Esophagus muscularis mucosa (tissue), 4 donors: ENCODE measurements around the gene SNURF. TPM values are rescaled to one million over a fixed set of nuclear protein-coding genes. Genes with fewer than 3 reads are reported as not detected.

Source experiments
- DNase-seq: peaks from one replicate; pipeline ENCODE4 v3.0.0-alpha.2; 2017; ENCODE audit errors: extremely low spot score
- H3K27ac ChIP-seq, 4 donors: fragments of 200-600 bp; sonication (generic); replicated peaks in 1 of 4; 1 replicate in 3 of 4; 2 replicates in 1 of 4; pipeline ENCODE4 v1.5.1; 2016 to 2019; ENCODE audit warnings: mild to moderate bottlenecking in 1 of 4
- H3K27me3 ChIP-seq, 4 donors: fragments of 200-600 bp; sonication (generic); one replicate each; pipeline versions ENCODE4 v1.5.1 to v1.6.0; 2016 to 2019
- H3K36me3 ChIP-seq, 4 donors: fragments of 200-600 bp; sonication (generic); one replicate each; pipeline ENCODE4 v1.5.1; 2016 to 2019
- H3K4me1 ChIP-seq, 4 donors: fragments of 200-600 bp; sonication (generic); one replicate each; pipeline ENCODE4 v1.5.1; 2016 to 2019
- H3K4me3 ChIP-seq, 4 donors: fragments of 200-600 bp; sonication (generic); 1 replicate in 2 of 4; 2 replicates in 2 of 4; pipeline ENCODE4 v1.5.1; 2016 to 2019; ENCODE audit warnings: mild to moderate bottlenecking in 4 of 4, moderate library complexity in 1 of 4
- H3K9me3 ChIP-seq, 4 donors: fragments of 200-600 bp; sonication (generic); 1 replicate in 3 of 4; 2 replicates in 1 of 4; pipeline ENCODE4 v1.5.1; 2016 to 2019
- EP300 ChIP-seq: sonication (generic); formaldehyde crosslinking; IDR thresholded peaks from one replicate; pipeline ENCODE4 v1.6.1; 2017; ENCODE audit warnings: antibody characterized with exemption
- POLR2A ChIP-seq: fragments of 450-650 bp; IDR thresholded peaks from one replicate; pipeline ENCODE4 v1.6.1; 2017; ENCODE audit warnings: antibody characterized with exemption, moderate library complexity, mild to moderate bottlenecking, low read depth
- POLR2AphosphoS5 ChIP-seq, 2 donors: sonication (generic); formaldehyde crosslinking; IDR thresholded peaks; one replicate each; pipeline ENCODE4 v1.6.1; 2017; ENCODE audit warnings: antibody characterized with exemption in 2 of 2
- WGBS: methylation state at CpG from one replicate; pipeline ENCODE4 v1.1.5; 2018; 5-methylcytosine and 5-hydroxymethylcytosine counted together
- intact Hi-C: fragments of 100-400 bp; cut with DNase I; formaldehyde crosslinking; loops from one replicate; pipeline ENCODE4 v1.15.1; 2023
- total RNA-seq, 4 donors: library from RNA; depleted of rRNA; stranded (reverse); fragments of >200 nt; gene quantifications; one replicate each; pipeline versions ENCODE4 v1.1.0 to v1.2.1, GENCODE V29; 2016
- TF ChIP-seq, protein P1 (sequence below), 3 experiments: fragments of 200-600 bp in 2 of 3; fragments of 450-650 bp in 1 of 3; sonication (generic) in 2 of 3; IDR thresholded peaks; one replicate each; pipeline ENCODE4 v1.5.1; 2017 to 2019; ENCODE audit warnings: antibody characterized with exemption in 3 of 3, mild to moderate bottlenecking in 2 of 3, moderate library complexity in 1 of 3

SNURF gene
- total RNA-seq, 4 donors from 2014 or later = 1.9 to 8.3 (median 5.5) TPM

DNA sequence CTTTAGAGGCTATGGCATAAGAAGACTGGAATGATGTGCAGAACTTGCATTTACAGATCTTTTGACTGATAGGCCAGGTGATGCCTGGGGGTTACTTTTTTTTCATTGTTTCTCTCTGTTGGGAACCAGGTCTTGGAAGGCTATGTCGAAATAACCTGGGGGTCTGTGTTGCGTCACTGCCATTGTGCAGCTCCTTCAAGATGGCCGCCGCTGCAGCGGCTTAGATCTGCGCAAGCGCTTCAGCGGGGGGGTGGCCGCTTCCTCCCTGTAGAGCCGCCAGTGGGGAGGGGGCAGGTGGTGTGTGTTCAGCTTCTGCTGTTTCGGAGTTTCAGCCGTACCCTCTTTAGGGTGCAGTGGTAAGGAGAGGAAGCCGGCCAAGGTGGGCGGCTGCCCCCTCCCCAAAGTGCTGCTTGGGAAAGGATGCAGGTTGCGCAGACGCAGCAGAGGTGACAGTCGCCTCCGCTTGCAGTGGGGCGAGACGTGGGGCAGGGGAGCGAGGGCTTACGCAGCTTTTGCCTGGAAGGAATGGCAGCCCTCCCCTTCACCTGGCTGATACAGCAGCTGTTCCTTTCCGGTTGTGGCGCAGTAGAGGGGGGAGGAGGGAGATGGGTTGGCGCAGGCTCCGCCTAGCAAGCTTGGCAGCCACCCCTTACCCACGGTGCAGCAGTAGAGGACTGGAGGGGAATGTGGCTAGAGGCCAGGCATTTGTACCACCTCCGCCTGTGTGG, 1.5 kb downstream of the SNURF start:
- Histone ChIP-seq H3K4me1 (peaks cover 5 to 16% (median 10%) of the 10 kb centered on the region in 4 donors), H3K27me3 (no peaks in the 10 kb centered on the region), H3K27ac (peak overlapping the region; percentile 85 to 92 (median 90)), H3K36me3 (no peaks in the 10 kb centered on the region), H3K4me3 (peak overlapping the region; percentile 66 to 85 (median 71)), H3K9me3 (no peaks in the 10 kb centered on the region)
- TF ChIP-seq POLR2AphosphoS5 (IDR thresholded peaks at IDR 0.05) = peak; percentile 31 to 77
- no peak for TF ChIP-seq POLR2A
- WGBS = 42% methylated on average over 24 of the region's 28 CpGs
- intact Hi-C loops = no loop called here
- peak; percentile 92 for DNase-seq

DNA sequence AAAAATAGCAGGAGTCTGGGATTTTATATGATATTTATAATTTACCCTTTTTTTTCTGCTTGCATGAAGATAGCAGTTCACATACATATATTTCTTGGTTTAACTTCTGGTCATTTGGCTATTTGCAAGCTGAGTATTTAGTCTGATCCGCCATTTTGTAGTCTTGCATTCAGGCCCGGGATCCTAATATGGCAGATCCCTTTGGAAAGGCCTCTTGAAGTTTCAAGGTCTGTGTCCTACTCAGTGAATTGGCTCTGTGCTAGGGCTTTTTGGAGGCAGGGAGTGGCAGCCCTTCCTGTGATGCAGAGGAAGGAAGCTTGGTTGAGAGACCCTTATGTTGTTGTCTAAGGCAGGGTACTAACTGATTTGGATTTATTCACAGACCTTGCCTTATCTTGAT, 2.9 kb downstream of the SNURF start:
- Histone ChIP-seq H3K27me3 (no peaks in the 10 kb centered on the region), H3K27ac (peak overlapping the region in 1 of 4 donors; percentile 85), H3K9me3 (no peaks in the 10 kb centered on the region), H3K4me1 (peaks cover 5 to 16% (median 10%) of the 10 kb centered on the region in 4 donors), H3K4me3 (no peak overlapping the region), H3K36me3 (no peaks in the 10 kb centered on the region)
- intact Hi-C loops = no loop called here
- DNase-seq = no peak
- TF ChIP-seq POLR2A (no peak), EP300 (no peak), POLR2AphosphoS5 (IDR thresholded peaks at IDR 0.05) (no peak)
- TF ChIP-seq, protein P1, sequence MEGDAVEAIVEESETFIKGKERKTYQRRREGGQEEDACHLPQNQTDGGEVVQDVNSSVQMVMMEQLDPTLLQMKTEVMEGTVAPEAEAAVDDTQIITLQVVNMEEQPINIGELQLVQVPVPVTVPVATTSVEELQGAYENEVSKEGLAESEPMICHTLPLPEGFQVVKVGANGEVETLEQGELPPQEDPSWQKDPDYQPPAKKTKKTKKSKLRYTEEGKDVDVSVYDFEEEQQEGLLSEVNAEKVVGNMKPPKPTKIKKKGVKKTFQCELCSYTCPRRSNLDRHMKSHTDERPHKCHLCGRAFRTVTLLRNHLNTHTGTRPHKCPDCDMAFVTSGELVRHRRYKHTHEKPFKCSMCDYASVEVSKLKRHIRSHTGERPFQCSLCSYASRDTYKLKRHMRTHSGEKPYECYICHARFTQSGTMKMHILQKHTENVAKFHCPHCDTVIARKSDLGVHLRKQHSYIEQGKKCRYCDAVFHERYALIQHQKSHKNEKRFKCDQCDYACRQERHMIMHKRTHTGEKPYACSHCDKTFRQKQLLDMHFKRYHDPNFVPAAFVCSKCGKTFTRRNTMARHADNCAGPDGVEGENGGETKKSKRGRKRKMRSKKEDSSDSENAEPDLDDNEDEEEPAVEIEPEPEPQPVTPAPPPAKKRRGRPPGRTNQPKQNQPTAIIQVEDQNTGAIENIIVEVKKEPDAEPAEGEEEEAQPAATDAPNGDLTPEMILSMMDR (IDR thresholded peaks at IDR 0.05) = no peak
- WGBS = 86% methylated on average over 2 of the region's 2 CpGs

DNA sequence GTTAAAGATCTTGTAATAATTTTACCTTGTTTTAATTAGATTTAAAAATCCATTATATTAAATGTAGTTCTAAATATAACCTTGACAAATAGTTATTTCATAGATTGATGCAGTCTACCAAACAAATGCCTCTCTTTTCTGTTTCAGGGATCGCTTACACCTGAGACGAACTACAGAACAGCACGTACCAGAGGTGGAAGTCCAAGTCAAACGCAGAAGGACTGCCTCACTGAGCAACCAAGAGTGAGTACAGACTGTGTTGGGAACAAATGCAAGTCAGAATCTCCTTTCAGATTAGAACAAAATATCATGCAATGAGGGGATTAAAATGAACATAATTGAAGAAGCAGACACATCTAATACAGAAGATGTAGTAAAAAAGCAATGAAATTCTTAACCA, 7.2 kb downstream of the SNURF start:
- intact Hi-C loops = no loop called here
- DNase-seq = no peak
- Histone ChIP-seq H3K4me3 (no peak overlapping the region), H3K36me3 (peaks cover 0 to 41% (median 26%) of the 10 kb centered on the region in 4 donors), H3K27ac (no peak overlapping the region), H3K4me1 (peaks cover 0 to 12% (median 6%) of the 10 kb centered on the region in 4 donors), H3K9me3 (peaks cover 0 to 3% (median 0%) of the 10 kb centered on the region in 4 donors), H3K27me3 (no peaks in the 10 kb centered on the region)
- TF ChIP-seq, protein P1 (IDR thresholded peaks at IDR 0.05) = no peak
- TF ChIP-seq POLR2A = no peak
- no peak for TF ChIP-seq POLR2AphosphoS5 (IDR thresholded peaks at IDR 0.05)
- TF ChIP-seq EP300 = no peak
- 80% methylated on average over 4 of the region's 4 CpGs for WGBS

- Histone ChIP-seq H3K4me3 (no peak overlapping the region), H3K36me3 (peaks cover under 1 to 50% (median 33%) of the 10 kb centered on the region in 4 donors), H3K27ac (no peak overlapping the region), H3K27me3 (no peaks in the 10 kb centered on the region), H3K4me1 (peaks cover 0 to 3% (median under 1%) of the 10 kb centered on the region in 4 donors), H3K9me3 (peaks cover 0 to 7% (median 0%) of the 10 kb centered on the region in 4 donors)
- DNase-seq = no peak
- intact Hi-C loops = no loop called here
- 94% methylated on average over 4 of the region's 4 CpGs for WGBS
- TF ChIP-seq POLR2AphosphoS5 (IDR thresholded peaks at IDR 0.05) = no peak
- TF ChIP-seq POLR2A = no peak
- TF ChIP-seq, protein P1 (IDR thresholded peaks at IDR 0.05) = no peak
- no peak for TF ChIP-seq EP300
Measured at GRCh38 chr15:24962880-24963279, 8.1 kb downstream of the SNURF start.

DNA sequence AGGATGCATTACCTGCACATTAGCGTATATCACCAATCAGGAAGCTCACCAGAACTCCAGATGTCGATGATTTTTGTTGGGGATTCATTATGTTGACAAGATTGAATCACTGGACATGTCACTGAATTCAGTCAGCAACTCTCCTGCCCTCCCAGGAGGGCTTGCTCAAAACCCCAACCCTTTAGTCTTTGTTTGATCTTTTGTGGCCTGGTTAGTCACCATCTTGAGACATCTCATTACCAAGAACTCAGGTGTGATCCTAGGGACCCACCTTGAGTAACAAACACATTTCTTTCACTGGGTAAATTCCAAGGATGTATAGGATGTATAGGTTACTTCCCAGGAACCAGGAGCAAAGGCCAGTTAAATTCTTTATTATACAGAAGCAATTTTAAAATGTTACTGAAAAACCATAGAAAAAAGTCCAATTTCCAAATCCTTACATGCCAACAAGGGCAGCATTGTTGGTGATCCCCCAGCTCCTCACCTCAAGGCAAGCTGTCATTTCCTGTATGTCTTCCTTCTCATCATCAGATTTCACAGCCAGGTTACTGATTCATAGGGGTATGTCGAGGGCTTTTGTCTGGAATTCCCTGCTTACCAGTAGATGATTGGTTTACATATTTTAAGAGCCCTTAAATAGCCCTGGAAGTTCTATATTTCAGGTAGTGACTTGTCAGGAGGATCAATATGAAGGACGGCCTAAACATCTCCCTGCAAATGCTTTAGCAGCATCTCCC, 11.7 kb downstream of the SNURF start:
- DNase-seq = no peak
- Histone ChIP-seq H3K4me1 (no peaks in the 10 kb centered on the region), H3K9me3 (peaks cover 0 to 7% (median 0%) of the 10 kb centered on the region in 4 donors), H3K27ac (no peak overlapping the region), H3K4me3 (no peak overlapping the region), H3K27me3 (no peaks in the 10 kb centered on the region), H3K36me3 (peaks cover 10 to 80% (median 50%) of the 10 kb centered on the region in 4 donors)
- intact Hi-C loops = no loop called here
- TF ChIP-seq, protein P1 (IDR thresholded peaks at IDR 0.05) = no peak
- 77% methylated on average over 4 of the region's 4 CpGs for WGBS
